HEK293 (cell line): ENCODE measurements around the gene DGKH.

ENCODE experiments used
- CTCF ChIA-PET: fragments of 350-600 bp; formaldehyde crosslinking; extraction: SDS; loops from one replicate; lab custom pipeline; 2021; ENCODE audit warnings: antibody characterized with exemption; lab: Yijun Ruan, JAX
- POLR2A ChIA-PET: fragments of 300-600 bp; formaldehyde crosslinking; extraction: SDS; loops from one replicate; lab custom pipeline; 2020; ENCODE audit warnings: antibody characterized with exemption, inconsistent platforms; lab: Yijun Ruan, JAX
- H3K27ac ChIP-seq: fragments of 200-500 bp; sonication (Bioruptor generic); 2 replicates; pipeline ENCODE4 v1.5.1; 2014; ENCODE audit warnings: low read depth, low read length, control low read depth, inconsistent platforms; ENCODE audit errors: extremely low read depth
- H3K36me3 ChIP-seq, 2 experiments: fragments of 200-500 bp in 1 of 2; sonication (Bioruptor generic) in 1 of 2; 1 replicate in 1 of 2; 2 replicates in 1 of 2; pipeline ENCODE4 v1.5.1; 2014 to 2017; ENCODE audit warnings: inconsistent platforms in 2 of 2, low read length in 2 of 2; ENCODE audit not compliant: control insufficient read depth in 2 of 2, insufficient read depth in 1 of 2
- H3K4me1 ChIP-seq: fragments of 200-500 bp; sonication (Bioruptor generic); 2 replicates; pipeline ENCODE4 v1.5.1; 2014; ENCODE audit warnings: mild to moderate bottlenecking, low read length, inconsistent platforms; ENCODE audit not compliant: control insufficient read depth, insufficient read depth
- H3K4me3 ChIP-seq: 2 replicates; pipeline ENCODE4 v1.5.1; 2011; ENCODE audit warnings: low read depth, mild to moderate bottlenecking, control low read depth, low read length, moderate library complexity
- H3K9me3 ChIP-seq: fragments of 200-500 bp; sonication (Bioruptor generic); 2 replicates; pipeline ENCODE4 v1.5.1; 2014; ENCODE audit warnings: low read depth, low read length, inconsistent platforms; ENCODE audit not compliant: control insufficient read depth, insufficient read depth
- BCL11B ChIP-seq: fragments of 450-650 bp; formaldehyde crosslinking; IDR thresholded peaks from 2 replicates; pipeline ENCODE4 v1.5.1; 2016; ENCODE audit warnings: low read depth, missing biosample characterization, missing genetic modification characterization
- BCL6B ChIP-seq: fragments of 450-650 bp; formaldehyde crosslinking; IDR thresholded peaks from 2 replicates; pipeline ENCODE4 v1.5.1; 2017; ENCODE audit warnings: missing biosample characterization, missing genetic modification characterization
- FEZF1 ChIP-seq: fragments of 450-650 bp; formaldehyde crosslinking; IDR thresholded peaks from 2 replicates; pipeline ENCODE4 v1.5.1; 2016; ENCODE audit warnings: missing biosample characterization, missing genetic modification characterization
- OSR2 ChIP-seq: fragments of 450-650 bp; formaldehyde crosslinking; IDR thresholded peaks from 2 replicates; pipeline ENCODE4 v1.5.1; 2016; ENCODE audit warnings: missing biosample characterization, missing genetic modification characterization
- SALL2 ChIP-seq: fragments of 450-650 bp; formaldehyde crosslinking; IDR thresholded peaks from 2 replicates; pipeline ENCODE4 v1.5.0; 2017; ENCODE audit warnings: missing biosample characterization, mild to moderate bottlenecking, missing genetic modification characterization, borderline replicate concordance
- SCRT2 ChIP-seq: fragments of 450-650 bp; formaldehyde crosslinking; IDR thresholded peaks from 2 replicates; pipeline ENCODE4 v1.5.1; 2016; ENCODE audit warnings: missing biosample characterization, missing genetic modification characterization
- ZBTB21 ChIP-seq: fragments of 450-650 bp; formaldehyde crosslinking; IDR thresholded peaks from 2 replicates; pipeline ENCODE4 v1.5.1; 2017; ENCODE audit warnings: missing biosample characterization, missing genetic modification characterization
- ZEB2 ChIP-seq: fragments of 450-650 bp; formaldehyde crosslinking; IDR thresholded peaks from 2 replicates; pipeline ENCODE4 v1.5.1; 2016; ENCODE audit warnings: missing biosample characterization, missing genetic modification characterization
- ZFP3 ChIP-seq: fragments of 450-650 bp; formaldehyde crosslinking; IDR thresholded peaks from 2 replicates; pipeline ENCODE4 v1.5.1; 2016; ENCODE audit warnings: low read depth, missing biosample characterization, missing genetic modification characterization
- ZNF132 ChIP-seq: fragments of 450-650 bp; formaldehyde crosslinking; IDR thresholded peaks from 2 replicates; pipeline ENCODE4 v1.5.1; 2017; ENCODE audit warnings: missing biosample characterization, missing genetic modification characterization, borderline replicate concordance
- ZNF175 ChIP-seq: fragments of 450-650 bp; formaldehyde crosslinking; IDR thresholded peaks from 2 replicates; pipeline ENCODE4 v1.5.1; 2016; ENCODE audit warnings: missing biosample characterization, missing genetic modification characterization
- ZNF239 ChIP-seq: fragments of 450-650 bp; formaldehyde crosslinking; IDR thresholded peaks from 2 replicates; pipeline ENCODE4 v1.5.1; 2016; ENCODE audit warnings: missing biosample characterization, missing genetic modification characterization
- ZNF404 ChIP-seq: fragments of 450-650 bp; formaldehyde crosslinking; IDR thresholded peaks from 2 replicates; pipeline ENCODE4 v1.5.1; 2017; ENCODE audit warnings: missing biosample characterization, missing genetic modification characterization
- ZNF423 ChIP-seq: fragments of 450-650 bp; formaldehyde crosslinking; IDR thresholded peaks from 2 replicates; pipeline ENCODE4 v1.5.1; 2016; ENCODE audit warnings: missing biosample characterization, missing genetic modification characterization
- ZNF530 ChIP-seq: fragments of 450-650 bp; formaldehyde crosslinking; IDR thresholded peaks from 2 replicates; pipeline ENCODE4 v1.5.1; 2016; ENCODE audit warnings: low read depth, missing biosample characterization, missing genetic modification characterization
- ZNF558 ChIP-seq: fragments of 450-650 bp; formaldehyde crosslinking; IDR thresholded peaks from 2 replicates; pipeline ENCODE4 v1.5.1; 2016; ENCODE audit warnings: missing biosample characterization, missing genetic modification characterization
- TF ChIP-seq, protein P1 (sequence below): fragments of 450-650 bp; formaldehyde crosslinking; conservative IDR thresholded peaks from 2 replicates; pipeline ENCODE4 v1.5.1; 2016; ENCODE audit warnings: low read depth, missing biosample characterization, missing genetic modification characterization
- TF ChIP-seq, protein P2 (sequence below): fragments of 450-650 bp; formaldehyde crosslinking; IDR thresholded peaks from 2 replicates; pipeline ENCODE4 v1.5.1; 2016; ENCODE audit warnings: missing biosample characterization, missing genetic modification characterization
- TF ChIP-seq, protein P3 (sequence below): sonication (generic); formaldehyde crosslinking; IDR thresholded peaks from 2 replicates; pipeline ENCODE4 v1.8.1; 2022; ENCODE audit warnings: mild to moderate bottlenecking, moderate library complexity, missing genetic modification reagents
- TF ChIP-seq, protein P4 (sequence below): fragments of 450-650 bp; formaldehyde crosslinking; IDR thresholded peaks from 2 replicates; pipeline ENCODE4 v1.5.1; 2016; ENCODE audit warnings: missing biosample characterization, missing genetic modification characterization, low read depth
- TF ChIP-seq, protein P5 (sequence below): fragments of 450-650 bp; formaldehyde crosslinking; IDR thresholded peaks from 2 replicates; pipeline ENCODE4; 2016; ENCODE audit warnings: missing biosample characterization, missing genetic modification characterization

DGKH gene

DNA sequence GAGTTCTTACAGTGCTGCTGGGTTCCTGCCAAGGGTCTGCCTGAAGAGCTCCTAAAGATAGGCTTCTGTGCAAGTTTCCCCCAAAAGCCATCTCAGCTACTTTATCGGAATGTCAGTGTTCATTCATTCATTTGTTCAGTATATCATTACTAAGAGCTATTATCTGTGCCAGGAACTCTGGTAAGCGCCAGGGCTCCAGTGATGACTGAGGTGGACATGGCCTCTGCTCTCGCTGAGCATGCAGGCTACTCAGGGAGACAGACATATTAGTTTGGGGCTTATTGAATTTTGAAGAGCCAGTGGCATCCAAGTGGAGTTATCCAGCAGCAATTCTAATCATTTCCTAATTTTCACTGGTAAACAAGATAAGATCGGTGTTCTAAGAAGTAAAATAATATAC is 65.8 kb downstream of the DGKH start (continued):
- TF ChIP-seq ZNF423 (tag by site-specific recombination) (no peak), ZEB2 (tag by site-specific recombination) (no peak)
- TF ChIP-seq, all 188 proteins: peak for 0

DNA sequence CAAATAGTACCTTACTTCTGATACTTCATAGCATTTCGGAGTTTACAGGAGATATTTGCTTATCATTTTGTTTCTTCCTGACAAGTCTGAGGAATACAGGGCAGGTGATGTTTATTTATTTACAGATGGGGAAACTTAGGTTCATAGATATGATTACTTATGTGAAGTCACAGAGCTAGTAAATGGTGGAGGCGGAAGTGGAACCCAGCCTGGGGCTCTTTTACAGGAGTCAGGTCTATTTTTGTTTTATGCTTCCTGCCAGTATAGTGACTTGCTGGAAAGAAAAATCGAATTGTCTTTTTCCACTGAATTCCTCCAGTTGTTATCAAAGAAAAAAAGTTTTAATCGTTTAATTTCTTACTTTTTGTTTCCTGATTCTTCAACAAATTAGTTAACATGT is 66.5 kb downstream of the DGKH start:
- Histone ChIP-seq H3K27ac (no peak overlapping the region), H3K9me3 (no peaks in the 10 kb centered on the region), H3K36me3 (no peaks in the 10 kb centered on the region), H3K4me1 (peaks cover 14% of the 10 kb centered on the region), H3K4me3 (no peak overlapping the region)
- ChIA-PET POLR2A (no interaction called here), CTCF (interaction anchor here (0.7 kb wide), 1 partner anchor 360 kb away, joined by 3 read pairs; no protein-coding TSS in a partner anchor)
- no peak for TF ChIP-seq ZNF175
- TF ChIP-seq ZNF530 (tag by site-specific recombination): no peak
- no peak for TF ChIP-seq BCL6B (tag by site-specific recombination)
- no peak for TF ChIP-seq ZNF558 (tag by site-specific recombination)
- TF ChIP-seq FEZF1: no peak
- TF ChIP-seq BCL11B: no peak
- TF ChIP-seq ZFP3 (tag by site-specific recombination): no peak
- TF ChIP-seq ZBTB21 (tag by site-specific recombination): no peak

GRCh38 chr13:42116225-42116624 is 67.8 kb downstream of the DGKH start:
- H3K4me3 ChIP-seq: no peak overlapping the region
- ChIA-PET CTCF (no interaction called here), POLR2A (no interaction called here)
- H3K9me3 ChIP-seq: no peaks in the 10 kb centered on the region
- no peaks in the 10 kb centered on the region for H3K36me3 ChIP-seq
- H3K27ac ChIP-seq: no peak overlapping the region
- TF ChIP-seq OSR2 (tag by site-specific recombination) (no peak), ZNF132 (no peak)
- TF ChIP-seq, protein P1, sequence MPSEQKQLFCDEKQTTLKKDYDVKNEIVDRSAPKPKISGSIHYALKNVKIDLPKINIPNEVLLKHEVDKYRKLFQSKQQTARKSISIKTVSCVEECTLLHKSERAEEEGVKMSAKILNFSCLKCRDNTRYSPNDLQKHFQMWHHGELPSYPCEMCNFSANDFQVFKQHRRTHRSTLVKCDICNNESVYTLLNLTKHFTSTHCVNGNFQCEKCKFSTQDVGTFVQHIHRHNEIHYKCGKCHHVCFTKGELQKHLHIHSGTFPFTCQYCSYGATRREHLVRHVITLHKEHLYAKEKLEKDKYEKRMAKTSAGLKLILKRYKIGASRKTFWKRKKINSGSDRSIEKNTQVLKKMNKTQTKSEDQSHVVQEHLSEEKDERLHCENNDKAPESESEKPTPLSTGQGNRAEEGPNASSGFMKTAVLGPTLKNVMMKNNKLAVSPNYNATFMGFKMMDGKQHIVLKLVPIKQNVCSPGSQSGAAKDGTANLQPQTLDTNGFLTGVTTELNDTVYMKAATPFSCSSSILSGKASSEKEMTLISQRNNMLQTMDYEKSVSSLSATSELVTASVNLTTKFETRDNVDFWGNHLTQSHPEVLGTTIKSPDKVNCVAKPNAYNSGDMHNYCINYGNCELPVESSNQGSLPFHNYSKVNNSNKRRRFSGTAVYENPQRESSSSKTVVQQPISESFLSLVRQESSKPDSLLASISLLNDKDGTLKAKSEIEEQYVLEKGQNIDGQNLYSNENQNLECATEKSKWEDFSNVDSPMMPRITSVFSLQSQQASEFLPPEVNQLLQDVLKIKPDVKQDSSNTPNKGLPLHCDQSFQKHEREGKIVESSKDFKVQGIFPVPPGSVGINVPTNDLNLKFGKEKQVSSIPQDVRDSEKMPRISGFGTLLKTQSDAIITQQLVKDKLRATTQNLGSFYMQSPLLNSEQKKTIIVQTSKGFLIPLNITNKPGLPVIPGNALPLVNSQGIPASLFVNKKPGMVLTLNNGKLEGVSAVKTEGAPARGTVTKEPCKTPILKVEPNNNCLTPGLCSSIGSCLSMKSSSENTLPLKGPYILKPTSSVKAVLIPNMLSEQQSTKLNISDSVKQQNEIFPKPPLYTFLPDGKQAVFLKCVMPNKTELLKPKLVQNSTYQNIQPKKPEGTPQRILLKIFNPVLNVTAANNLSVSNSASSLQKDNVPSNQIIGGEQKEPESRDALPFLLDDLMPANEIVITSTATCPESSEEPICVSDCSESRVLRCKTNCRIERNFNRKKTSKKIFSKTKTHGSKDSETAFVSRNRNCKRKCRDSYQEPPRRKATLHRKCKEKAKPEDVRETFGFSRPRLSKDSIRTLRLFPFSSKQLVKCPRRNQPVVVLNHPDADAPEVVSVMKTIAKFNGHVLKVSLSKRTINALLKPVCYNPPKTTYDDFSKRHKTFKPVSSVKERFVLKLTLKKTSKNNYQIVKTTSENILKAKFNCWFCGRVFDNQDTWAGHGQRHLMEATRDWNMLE (tag by site-specific recombination): no peak
- TF ChIP-seq, protein P2, sequence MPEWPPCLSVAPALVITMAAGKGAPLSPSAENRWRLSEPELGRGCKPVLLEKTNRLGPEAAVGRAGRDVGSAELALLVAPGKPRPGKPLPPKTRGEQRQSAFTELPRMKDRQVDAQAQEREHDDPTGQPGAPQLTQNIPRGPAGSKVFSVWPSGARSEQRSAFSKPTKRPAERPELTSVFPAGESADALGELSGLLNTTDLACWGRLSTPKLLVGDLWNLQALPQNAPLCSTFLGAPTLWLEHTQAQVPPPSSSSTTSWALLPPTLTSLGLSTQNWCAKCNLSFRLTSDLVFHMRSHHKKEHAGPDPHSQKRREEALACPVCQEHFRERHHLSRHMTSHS: no peak
- TF ChIP-seq, all 188 proteins: peak for 0
- H3K4me1 ChIP-seq: peaks cover 15% of the 10 kb centered on the region

DNA sequence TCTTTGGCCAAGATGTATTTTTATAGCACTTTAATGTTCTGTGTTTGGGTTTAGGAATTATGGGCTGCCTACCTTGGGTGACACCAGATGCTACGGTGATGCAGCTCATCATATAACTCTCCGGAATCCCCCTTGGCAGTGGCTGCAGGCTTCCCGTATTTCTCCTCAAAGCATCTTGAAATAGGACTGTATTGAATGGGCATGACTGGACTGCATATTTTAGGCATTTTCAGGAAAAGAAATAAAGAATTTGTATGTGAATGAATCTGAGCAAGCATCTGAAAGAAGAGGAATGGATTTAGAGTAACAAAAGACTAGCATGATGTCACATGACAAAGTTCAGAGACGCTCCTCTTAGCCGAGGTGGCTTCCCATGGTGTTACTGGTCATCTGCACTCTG is 70.6 kb downstream of the DGKH start:
- POLR2A ChIA-PET: no interaction called here
- H3K4me3 ChIP-seq: no peak overlapping the region
- CTCF ChIA-PET: no interaction called here
- TF ChIP-seq SCRT2 (tag by site-specific recombination) (no peak), SALL2 (no peak), ZNF239 (tag by site-specific recombination) (no peak), ZNF404 (tag by site-specific recombination) (no peak)
- TF ChIP-seq, protein P3, sequence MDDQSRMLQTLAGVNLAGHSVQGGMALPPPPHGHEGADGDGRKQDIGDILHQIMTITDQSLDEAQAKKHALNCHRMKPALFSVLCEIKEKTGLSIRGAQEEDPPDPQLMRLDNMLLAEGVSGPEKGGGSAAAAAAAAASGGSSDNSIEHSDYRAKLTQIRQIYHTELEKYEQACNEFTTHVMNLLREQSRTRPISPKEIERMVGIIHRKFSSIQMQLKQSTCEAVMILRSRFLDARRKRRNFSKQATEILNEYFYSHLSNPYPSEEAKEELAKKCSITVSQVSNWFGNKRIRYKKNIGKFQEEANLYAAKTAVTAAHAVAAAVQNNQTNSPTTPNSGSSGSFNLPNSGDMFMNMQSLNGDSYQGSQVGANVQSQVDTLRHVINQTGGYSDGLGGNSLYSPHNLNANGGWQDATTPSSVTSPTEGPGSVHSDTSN: no peak
- TF ChIP-seq, protein P4, sequence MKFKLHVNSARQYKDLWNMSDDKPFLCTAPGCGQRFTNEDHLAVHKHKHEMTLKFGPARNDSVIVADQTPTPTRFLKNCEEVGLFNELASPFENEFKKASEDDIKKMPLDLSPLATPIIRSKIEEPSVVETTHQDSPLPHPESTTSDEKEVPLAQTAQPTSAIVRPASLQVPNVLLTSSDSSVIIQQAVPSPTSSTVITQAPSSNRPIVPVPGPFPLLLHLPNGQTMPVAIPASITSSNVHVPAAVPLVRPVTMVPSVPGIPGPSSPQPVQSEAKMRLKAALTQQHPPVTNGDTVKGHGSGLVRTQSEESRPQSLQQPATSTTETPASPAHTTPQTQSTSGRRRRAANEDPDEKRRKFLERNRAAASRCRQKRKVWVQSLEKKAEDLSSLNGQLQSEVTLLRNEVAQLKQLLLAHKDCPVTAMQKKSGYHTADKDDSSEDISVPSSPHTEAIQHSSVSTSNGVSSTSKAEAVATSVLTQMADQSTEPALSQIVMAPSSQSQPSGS (tag by site-specific recombination): no peak
- TF ChIP-seq, protein P5, sequence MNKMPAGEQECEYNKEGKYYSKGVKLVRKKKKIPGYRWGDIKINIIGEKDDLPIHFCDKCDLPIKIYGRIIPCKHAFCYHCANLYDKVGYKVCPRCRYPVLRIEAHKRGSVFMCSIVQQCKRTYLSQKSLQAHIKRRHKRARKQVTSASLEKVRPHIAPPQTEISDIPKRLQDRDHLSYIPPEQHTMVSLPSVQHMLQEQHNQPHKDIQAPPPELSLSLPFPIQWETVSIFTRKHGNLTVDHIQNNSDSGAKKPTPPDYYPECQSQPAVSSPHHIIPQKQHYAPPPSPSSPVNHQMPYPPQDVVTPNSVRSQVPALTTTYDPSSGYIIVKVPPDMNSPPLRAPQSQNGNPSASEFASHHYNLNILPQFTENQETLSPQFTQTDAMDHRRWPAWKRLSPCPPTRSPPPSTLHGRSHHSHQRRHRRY: no peak
- H3K27ac ChIP-seq: no peak overlapping the region
- no peaks in the 10 kb centered on the region for H3K36me3 ChIP-seq
- H3K4me1 ChIP-seq: peaks cover 11% of the 10 kb centered on the region
- H3K9me3 ChIP-seq: no peaks in the 10 kb centered on the region; the same call in 1 of the 2 replicates
